Mononuclear cell (primary cell): Measurements from ENCODE around the gene PEAK1. TPM values are rescaled to one million over a fixed set of nuclear protein-coding genes. Genes with fewer than 3 reads are reported as not detected.

Experiments
- H3K27me3 ChIP-seq: 2 replicates; pipeline ENCODE4 v1.6.0; 2011; ENCODE audit warnings: low read length, control low read depth; ENCODE audit not compliant: insufficient read depth
- H3K4me1 ChIP-seq: 2 replicates; pipeline ENCODE4 v1.5.1; 2011; ENCODE audit warnings: mild to moderate bottlenecking, low read length, control low read depth; ENCODE audit not compliant: insufficient read depth
- H3K4me3 ChIP-seq: 2 replicates; pipeline ENCODE4 v1.5.1; 2011; ENCODE audit warnings: mild to moderate bottlenecking, low read length, moderate library complexity
- H3K9me3 ChIP-seq: 2 replicates; pipeline ENCODE4 v1.5.1; 2011; ENCODE audit warnings: low read depth, mild to moderate bottlenecking, control low read depth, low read length
- total RNA-seq: library from RNA; depleted of rRNA; stranded (reverse); fragments of >200 nt; gene quantifications from one replicate; pipeline ENCODE4 v1.2.3, GENCODE V29; 2012

PEAK1 gene
- total RNA-seq, 1 donor, result 10.8 TPM

DNA sequence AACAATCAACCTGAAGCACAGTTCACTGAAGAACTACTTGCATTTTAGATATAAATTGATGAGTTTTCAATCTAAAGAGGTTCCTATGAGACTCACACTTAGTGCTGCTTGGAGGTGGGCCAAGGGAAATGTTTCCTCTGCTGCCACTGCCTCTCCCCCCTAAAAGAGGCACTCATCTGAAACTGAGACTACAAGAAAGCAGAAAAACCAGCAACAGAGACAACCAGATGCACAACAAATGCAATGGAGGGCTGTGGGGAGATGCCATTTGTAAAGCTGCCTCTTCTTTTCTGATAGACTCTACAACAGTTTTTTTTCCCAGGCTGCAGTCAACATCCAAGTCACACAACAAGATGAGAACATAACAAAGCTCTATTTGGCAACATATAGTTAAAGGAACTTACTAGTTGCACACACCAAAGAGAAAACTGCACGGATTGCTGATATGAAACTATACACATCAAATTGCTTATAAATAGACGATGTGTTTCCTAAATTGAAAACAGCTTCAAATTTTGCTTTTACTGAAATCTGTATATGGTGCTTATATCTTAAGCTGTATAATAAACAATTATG, 360.0 kb downstream of the PEAK1 start:
- Histone ChIP-seq H3K27me3 (no peaks in the 10 kb centered on the region), H3K4me1 (peaks cover 7% of the 10 kb centered on the region), H3K4me3 (no peak overlapping the region), H3K9me3 (no peaks in the 10 kb centered on the region)

- H3K27me3 ChIP-seq, result no peaks in the 10 kb centered on the region
- H3K4me3 ChIP-seq, result no peak overlapping the region
- peaks cover 7% of the 10 kb centered on the region for H3K4me1 ChIP-seq
Observed at GRCh38 chr15:77058468-77058867, 361.4 kb downstream of the PEAK1 start.

DNA sequence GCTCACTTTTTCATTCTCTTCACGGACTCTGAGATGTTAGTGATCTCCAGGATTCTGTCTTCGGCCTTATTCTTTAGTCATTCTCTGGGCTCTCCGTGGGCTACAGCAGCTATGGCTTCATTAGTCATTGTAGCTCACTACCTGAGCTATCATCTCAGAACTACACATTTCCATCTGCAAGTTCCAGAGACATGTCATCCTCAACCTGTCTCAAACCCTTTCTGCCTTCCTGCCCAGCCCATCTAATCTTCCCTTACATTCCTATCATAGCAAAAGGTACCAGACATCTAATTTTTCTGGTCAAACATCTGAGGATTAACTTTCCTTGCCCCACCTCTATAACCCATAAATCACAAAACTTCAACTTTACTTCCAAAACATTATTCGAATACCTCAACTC, 362.2 kb downstream of the PEAK1 start:
- Histone ChIP-seq H3K27me3 (no peaks in the 10 kb centered on the region), H3K9me3 (no peaks in the 10 kb centered on the region), H3K4me1 (peaks cover 7% of the 10 kb centered on the region), H3K4me3 (no peak overlapping the region)

More at GRCh38 chr15:77058468-77058867, 361.4 kb downstream of the PEAK1 start:
- no peaks in the 10 kb centered on the region for H3K9me3 ChIP-seq

DNA sequence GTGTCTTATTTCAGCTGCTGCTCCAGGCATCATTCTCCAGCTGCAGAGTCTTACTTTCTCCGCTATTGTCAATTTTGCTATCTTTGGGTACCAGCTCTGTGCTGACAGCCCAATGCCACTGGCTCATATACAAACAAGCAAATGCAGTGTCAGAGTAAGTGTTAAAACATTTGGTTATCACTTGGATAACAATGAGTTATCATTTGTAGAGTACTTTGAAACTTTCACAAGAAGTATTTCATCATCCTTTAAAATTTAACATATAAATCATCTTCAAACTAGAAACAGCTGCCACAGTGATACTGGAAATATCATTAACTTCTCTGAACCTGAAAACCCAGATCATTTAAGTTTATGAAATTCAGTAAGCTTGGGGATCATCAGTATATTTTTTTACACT, 362.8 kb downstream of the PEAK1 start:
- Histone ChIP-seq H3K27me3 (no peaks in the 10 kb centered on the region), H3K9me3 (no peaks in the 10 kb centered on the region), H3K4me3 (no peak overlapping the region), H3K4me1 (peaks cover 7% of the 10 kb centered on the region)

DNA sequence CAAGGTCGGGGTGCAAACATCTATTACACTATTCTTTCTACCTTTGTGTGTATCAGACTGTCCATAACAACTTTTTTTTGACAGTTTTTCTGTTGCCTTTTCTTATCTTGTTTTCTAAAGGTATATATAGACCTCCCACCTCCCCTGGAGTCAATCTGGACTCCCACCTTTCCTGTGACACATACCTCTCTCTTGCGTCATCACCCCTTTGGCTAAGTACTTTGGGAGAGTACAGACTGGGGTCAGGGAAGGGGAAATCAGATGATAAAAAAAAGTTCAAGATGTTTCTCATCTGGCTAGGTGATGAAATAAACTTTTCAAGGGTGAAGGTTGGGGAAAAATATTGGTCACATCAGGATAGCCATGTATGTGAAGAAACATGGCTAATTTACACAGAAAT, 366.2 kb downstream of the PEAK1 start:
- H3K4me3 ChIP-seq, result no peak overlapping the region
- H3K4me1 ChIP-seq, result no peaks in the 10 kb centered on the region
- no peaks in the 10 kb centered on the region for H3K27me3 ChIP-seq
- H3K9me3 ChIP-seq, result no peaks in the 10 kb centered on the region

- H3K27me3 ChIP-seq, result no peaks in the 10 kb centered on the region
- no peaks in the 10 kb centered on the region for H3K9me3 ChIP-seq
- H3K4me3 ChIP-seq, result no peak overlapping the region
- H3K4me1 ChIP-seq, result no peaks in the 10 kb centered on the region
Observed at GRCh38 chr15:77052556-77052955, 367.3 kb downstream of the PEAK1 start.

Other genes starting within 250 kb of the PEAK1 start
- 20.7 TPM for gene HMG20A, start 784 bp upstream of the PEAK1 start, total RNA-seq
- gene LINGO1, start 212.8 kb upstream of the PEAK1 start, total RNA-seq, result not detected